Activated CD4-positive, alpha-beta T cell treated with anti-CD3 and anti-CD28 coated beads for 36 hours (primary cell): ENCODE measurements around the gene AMOTL1. TPM values are rescaled to one million over a fixed set of nuclear protein-coding genes. Genes with fewer than 3 reads are reported as not detected.

Experiments used
- ATAC-seq: fragments of 200-7000 bp; cut with Tn5 transposase; one replicate; pipeline ENCODE4 v1.10.0; 2021; ENCODE audit warnings: mild to moderate bottlenecking, moderate library complexity
- CTCF ChIA-PET: fragments of 350-600 bp; sonication (Branson Sonifier 250); formaldehyde crosslinking; loops from one replicate; lab custom pipeline; 2021; ENCODE audit warnings: antibody characterized with exemption; lab: Charles Lee
- POLR2A ChIA-PET: fragments of 350-600 bp; sonication (Branson Sonifier 250); formaldehyde crosslinking; loops from one replicate; lab custom pipeline; 2021; ENCODE audit warnings: antibody characterized with exemption, inconsistent platforms; lab: Charles Lee
- DNase-seq: peaks from one replicate; pipeline ENCODE4 v3.0.0-alpha.2; 2020
- H3K27ac Mint-ChIP-seq: one replicate; pipeline ENCODE4 v1.8.0; 2021; ENCODE audit warnings: mixed read lengths
- H3K27me3 Mint-ChIP-seq: one replicate; pipeline ENCODE4 v1.8.0; 2021; ENCODE audit warnings: mixed read lengths
- H3K36me3 Mint-ChIP-seq: one replicate; pipeline ENCODE4 v1.8.0; 2021; ENCODE audit warnings: low read depth, mixed read lengths
- H3K4me1 Mint-ChIP-seq: one replicate; pipeline ENCODE4 v1.8.0; 2021; ENCODE audit warnings: mixed read lengths
- H3K4me3 Mint-ChIP-seq: one replicate; pipeline ENCODE4 v1.8.0; 2021; ENCODE audit warnings: mild to moderate bottlenecking, moderate library complexity, mixed read lengths
- H3K9me3 Mint-ChIP-seq: one replicate; pipeline ENCODE4 v1.8.0; 2021; ENCODE audit warnings: low read depth, mixed read lengths
- intact Hi-C, 2 experiments: fragments of 100-400 bp; cut with DNase I in 1 of 2; cut with micrococcal nuclease in 1 of 2; formaldehyde crosslinking; loops; one replicate each; pipeline versions ENCODE4 v1.14.2 to v1.15.1; 2022 to 2024; cut with DNase I, micrococcal nuclease
- total RNA-seq, 2 experiments: library from RNA; stranded (reverse); gene quantifications; one replicate each; pipeline ENCODE4 v1.2.3, GENCODE V29; 2021

The AMOTL1 gene
- total RNA-seq, 2 experiments from 2014 or later = 1.8 to 2.3 TPM

DNA sequence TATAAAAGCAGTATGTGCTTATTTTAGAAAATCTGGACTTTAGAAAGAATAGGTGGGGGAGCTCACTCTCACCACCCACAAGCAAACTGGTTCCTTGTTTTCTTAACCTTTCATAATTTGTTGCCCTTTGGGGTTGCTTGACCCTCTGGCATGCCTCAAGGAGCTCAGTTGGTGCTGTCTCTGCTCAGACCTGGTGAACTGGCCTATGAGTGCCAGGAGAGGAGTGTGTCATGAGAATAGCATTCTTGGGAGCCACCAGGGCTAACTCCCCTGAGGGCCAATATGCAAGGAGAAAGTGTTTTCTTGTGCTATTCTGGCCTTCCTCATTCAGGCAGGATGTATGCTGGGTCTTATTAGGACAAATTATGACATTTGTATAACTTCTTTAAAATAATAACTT is 21.0 kb upstream of the AMOTL1 start:
- H3K4me3 Mint-ChIP-seq = no peak overlapping the region
- H3K9me3 Mint-ChIP-seq = no peaks in the 10 kb centered on the region
- ATAC-seq (no peak), DNase-seq (no peak)
- no peaks in the 10 kb centered on the region for H3K36me3 Mint-ChIP-seq
- no peaks in the 10 kb centered on the region for H3K4me1 Mint-ChIP-seq
- H3K27ac Mint-ChIP-seq = no peak overlapping the region
- H3K27me3 Mint-ChIP-seq = peaks cover 43% of the 10 kb centered on the region
- ChIA-PET POLR2A (no interaction called here), CTCF (no interaction called here)
- intact Hi-C loops = no loop called here

DNA sequence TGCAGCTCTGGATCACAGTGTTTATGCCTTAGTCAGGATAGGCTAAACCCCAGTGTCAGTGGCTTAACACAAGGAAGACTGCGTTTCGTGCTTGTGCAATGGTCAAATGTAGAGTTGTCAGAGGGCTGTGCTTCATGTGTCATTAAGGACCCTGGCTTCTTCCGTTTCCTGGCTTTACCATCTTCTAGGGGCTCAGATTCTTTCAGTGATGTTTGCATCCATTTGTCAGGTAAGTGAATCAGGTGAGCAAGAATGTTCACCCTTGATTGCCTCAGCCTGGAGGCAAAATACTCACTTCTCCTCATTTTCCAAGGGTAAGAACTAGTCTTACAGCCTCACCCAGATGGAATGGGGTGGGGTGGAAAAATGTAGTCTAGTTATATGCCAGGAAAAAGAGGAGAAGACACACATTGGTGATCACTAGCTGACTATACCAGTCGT is 20.5 kb upstream of the AMOTL1 start:
- ChIA-PET POLR2A (no interaction called here), CTCF (no interaction called here)
- H3K9me3 Mint-ChIP-seq = no peaks in the 10 kb centered on the region
- H3K4me1 Mint-ChIP-seq = no peaks in the 10 kb centered on the region
- intact Hi-C loops = no loop called here
- no peak overlapping the region for H3K4me3 Mint-ChIP-seq
- DNase-seq (no peak), ATAC-seq (no peak)
- H3K27me3 Mint-ChIP-seq = peaks cover 41% of the 10 kb centered on the region
- H3K36me3 Mint-ChIP-seq = no peaks in the 10 kb centered on the region
- no peak overlapping the region for H3K27ac Mint-ChIP-seq

DNA sequence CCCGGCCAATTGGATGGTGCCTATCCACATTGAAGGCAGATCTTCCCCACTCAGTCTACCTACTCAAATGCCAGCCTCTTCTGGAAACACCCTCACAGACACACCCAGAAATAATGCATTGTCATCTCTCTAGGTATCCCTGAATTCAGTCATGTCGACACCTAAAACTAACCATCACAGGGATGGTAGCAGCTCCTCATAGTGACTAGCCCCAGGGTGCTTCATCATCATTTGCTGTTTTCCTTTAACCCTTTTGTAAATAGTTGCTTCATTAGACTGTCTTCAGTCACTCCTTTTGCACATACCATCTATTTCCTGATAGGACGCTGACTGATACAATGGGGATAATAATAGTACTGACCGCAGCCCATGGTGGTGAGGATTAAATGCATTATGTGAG is 18.8 kb upstream of the AMOTL1 start:
- ChIA-PET CTCF (interaction anchor here (0.7 kb wide), 1 partner anchor 198 kb away, joined by 3 read pairs; no protein-coding TSS in a partner anchor), POLR2A (no interaction called here)
- no peak for DNase-seq
- Mint-ChIP-seq H3K4me3 (no peak overlapping the region), H3K9me3 (no peaks in the 10 kb centered on the region), H3K36me3 (no peaks in the 10 kb centered on the region), H3K4me1 (no peaks in the 10 kb centered on the region), H3K27me3 (peaks cover 33% of the 10 kb centered on the region), H3K27ac (no peak overlapping the region)
- intact Hi-C loops = no loop called here
- ATAC-seq = no peak

DNA sequence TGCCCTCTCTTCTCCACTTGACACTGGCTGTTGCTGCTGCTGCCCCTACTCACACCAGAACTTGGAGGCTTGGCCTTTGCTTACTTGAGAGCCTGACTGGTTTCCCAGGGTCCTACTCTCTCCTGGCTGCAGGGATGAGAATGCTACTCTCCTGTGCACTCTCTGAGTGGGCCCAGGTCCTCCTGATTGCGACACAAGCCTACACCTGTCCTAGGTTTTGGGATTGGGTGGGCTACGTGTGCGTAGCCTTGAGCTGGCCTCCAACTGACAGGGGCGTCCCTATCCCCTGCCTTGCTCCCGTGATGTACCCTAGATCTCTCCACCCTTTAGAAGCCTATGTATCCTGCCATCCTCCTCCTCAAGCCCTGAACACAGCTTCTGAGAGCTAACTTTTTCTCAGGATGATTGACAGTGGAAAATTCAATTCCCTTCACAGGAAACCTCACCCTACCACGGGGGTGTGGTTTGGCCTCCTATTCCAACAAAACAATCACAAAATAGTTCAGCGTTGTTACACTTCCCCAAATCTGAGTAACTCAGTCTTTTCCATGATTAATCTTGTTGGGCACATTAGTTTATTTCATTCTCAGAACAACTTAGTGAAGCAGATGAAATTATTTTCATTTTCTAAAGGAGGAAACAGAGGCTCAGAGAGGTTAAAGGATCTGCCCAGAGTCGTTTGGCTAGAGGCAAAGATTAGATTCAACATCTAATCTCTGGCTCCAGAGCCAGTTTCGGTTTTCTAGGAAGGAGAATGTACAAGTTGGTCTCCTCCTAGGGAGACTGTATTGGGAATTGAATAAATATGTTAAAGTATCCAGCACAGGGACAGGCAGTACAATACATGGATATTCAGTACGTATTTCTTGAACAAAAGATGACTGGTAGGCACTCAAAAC is 17.6 kb upstream of the AMOTL1 start:
- Mint-ChIP-seq H3K4me1 (no peaks in the 10 kb centered on the region), H3K9me3 (no peaks in the 10 kb centered on the region), H3K4me3 (no peak overlapping the region), H3K27me3 (peaks cover 30% of the 10 kb centered on the region), H3K27ac (no peak overlapping the region), H3K36me3 (no peaks in the 10 kb centered on the region)
- ATAC-seq = no peak
- intact Hi-C loops = no loop called here
- POLR2A ChIA-PET = no interaction called here
- CTCF ChIA-PET = no interaction called here
- DNase-seq = no peak

DNA sequence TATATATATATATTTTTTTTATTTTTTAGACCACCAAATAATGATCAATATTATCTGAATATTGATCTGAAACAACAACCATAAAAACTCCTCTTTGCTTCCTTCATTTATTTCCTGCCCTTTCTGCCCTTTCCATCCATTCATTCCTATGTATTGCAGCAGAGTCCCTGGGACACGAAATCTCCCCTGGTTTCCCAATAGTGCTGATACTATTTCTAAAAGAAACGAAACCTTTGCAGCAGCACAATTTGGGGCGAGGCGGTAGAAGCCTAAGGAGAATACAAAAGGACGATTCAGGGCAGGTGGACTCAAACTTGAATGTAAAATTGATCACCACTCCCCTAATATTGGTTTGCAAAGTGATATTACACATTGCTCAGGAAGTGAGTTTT is 16.9 kb upstream of the AMOTL1 start:
- ATAC-seq = no peak
- Mint-ChIP-seq H3K36me3 (no peaks in the 10 kb centered on the region), H3K4me3 (no peak overlapping the region), H3K27me3 (peaks cover 27% of the 10 kb centered on the region), H3K4me1 (no peaks in the 10 kb centered on the region), H3K27ac (no peak overlapping the region), H3K9me3 (no peaks in the 10 kb centered on the region)
- intact Hi-C loops = no loop called here
- no peak for DNase-seq
- ChIA-PET POLR2A (no interaction called here), CTCF (no interaction called here)

DNA sequence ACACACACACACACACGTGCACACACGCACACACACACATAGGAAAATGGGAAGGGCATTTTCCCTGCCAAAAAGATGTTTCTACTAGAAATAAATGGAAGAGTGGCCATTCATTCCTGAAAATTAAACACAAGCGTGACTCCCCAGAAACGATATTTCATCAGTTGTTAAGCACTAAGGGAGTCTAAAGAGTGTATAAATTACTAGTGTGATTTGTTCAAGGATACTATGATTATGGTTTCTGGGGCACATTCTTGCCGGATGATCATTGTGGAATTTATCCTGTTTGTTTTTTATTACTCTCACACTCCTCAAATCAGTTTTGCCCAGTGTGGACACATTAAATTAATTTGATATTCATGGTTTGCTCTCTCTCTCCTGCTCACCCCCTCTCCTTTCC is 16.4 kb upstream of the AMOTL1 start:
- H3K27me3 Mint-ChIP-seq = peaks cover 22% of the 10 kb centered on the region
- no peak overlapping the region for H3K4me3 Mint-ChIP-seq
- no peak for ATAC-seq
- ChIA-PET CTCF (no interaction called here), POLR2A (no interaction called here)
- no peaks in the 10 kb centered on the region for H3K9me3 Mint-ChIP-seq
- H3K36me3 Mint-ChIP-seq = no peaks in the 10 kb centered on the region
- intact Hi-C loops = no loop called here
- no peak overlapping the region for H3K27ac Mint-ChIP-seq
- no peak for DNase-seq
- H3K4me1 Mint-ChIP-seq = no peaks in the 10 kb centered on the region

DNA sequence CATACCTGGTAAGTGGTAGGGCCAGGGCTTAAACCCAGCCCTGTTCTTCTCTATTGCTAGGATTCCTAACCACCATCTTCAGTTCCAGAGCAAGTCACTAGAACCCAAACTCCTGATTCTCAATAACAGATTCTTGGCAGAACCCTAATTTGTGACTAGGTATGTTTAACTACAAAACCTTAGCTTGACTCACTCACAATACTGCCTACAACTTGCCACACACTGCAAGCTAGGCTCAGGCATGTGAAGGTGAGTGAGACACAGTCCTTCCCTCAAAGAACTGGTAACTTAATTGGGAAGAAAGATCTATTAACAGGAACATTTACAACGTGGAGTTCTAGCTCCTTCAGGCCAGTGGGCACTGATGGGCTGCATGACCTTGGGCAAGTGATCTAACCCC is 14.5 kb upstream of the AMOTL1 start:
- Mint-ChIP-seq H3K36me3 (no peaks in the 10 kb centered on the region), H3K4me1 (no peaks in the 10 kb centered on the region), H3K27ac (no peak overlapping the region), H3K27me3 (peaks cover 16% of the 10 kb centered on the region), H3K4me3 (no peak overlapping the region), H3K9me3 (no peaks in the 10 kb centered on the region)
- no peak for ATAC-seq
- ChIA-PET POLR2A (interaction anchor here (0.6 kb wide), 1 partner anchor 49 kb away, joined by 3 read pairs; no protein-coding TSS in a partner anchor), CTCF (interaction anchor here (0.7 to 1.1 kb wide), 2 partner anchors 18 to 27 kb away, joined by 3 read pairs; no protein-coding TSS in a partner anchor)
- intact Hi-C loops = no loop called here
- DNase-seq = no peak

DNA sequence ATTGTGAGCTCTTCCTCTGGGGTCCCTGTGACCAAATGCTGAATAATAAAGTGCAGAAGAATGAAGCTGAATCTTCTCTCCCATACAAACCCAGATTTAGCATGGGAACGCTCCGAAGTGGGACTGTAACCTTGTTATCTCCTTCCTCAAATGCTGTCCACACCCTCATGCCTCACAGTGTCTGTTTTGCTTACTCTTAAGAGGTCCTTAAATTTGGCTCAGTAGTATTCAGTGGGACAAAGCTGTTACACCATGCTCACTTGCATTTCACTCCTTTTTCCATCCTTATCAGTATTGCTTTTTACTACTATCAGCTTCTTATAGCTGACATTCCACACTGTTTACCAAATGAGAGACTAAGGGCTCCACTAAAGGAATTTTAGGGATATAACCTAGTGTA is 13.8 kb upstream of the AMOTL1 start:
- no peaks in the 10 kb centered on the region for H3K9me3 Mint-ChIP-seq
- no peaks in the 10 kb centered on the region for H3K36me3 Mint-ChIP-seq
- DNase-seq (no peak), ATAC-seq (no peak)
- no peak overlapping the region for H3K4me3 Mint-ChIP-seq
- ChIA-PET POLR2A (interaction anchor here (0.6 kb wide), 1 partner anchor 49 kb away, joined by 3 read pairs; no protein-coding TSS in a partner anchor), CTCF (interaction anchor here (1.1 kb wide), 1 partner anchor 26 kb away, joined by 3 read pairs; no protein-coding TSS in a partner anchor)
- peaks cover 16% of the 10 kb centered on the region for H3K27me3 Mint-ChIP-seq
- no peaks in the 10 kb centered on the region for H3K4me1 Mint-ChIP-seq
- H3K27ac Mint-ChIP-seq = no peak overlapping the region
- intact Hi-C loops = no loop called here

DNA sequence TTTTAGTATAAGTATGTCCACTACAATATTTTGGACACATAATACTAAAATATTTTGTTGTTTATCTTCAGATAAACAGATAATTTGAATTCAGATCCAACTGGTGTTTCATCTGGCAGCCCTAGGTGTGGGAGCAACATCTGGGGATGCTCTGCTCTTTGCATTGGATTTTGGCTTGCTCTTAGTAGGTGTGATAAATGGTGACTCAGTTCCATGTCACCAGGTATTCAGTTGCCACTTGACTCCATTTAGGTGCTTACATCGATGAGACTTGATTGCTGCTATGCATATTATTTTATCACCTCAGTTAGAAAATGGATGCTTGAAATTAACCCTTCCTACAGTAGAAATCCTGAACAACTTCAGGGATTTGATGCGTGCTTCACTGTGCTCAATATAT is 13.3 kb upstream of the AMOTL1 start:
- ChIA-PET CTCF (no interaction called here), POLR2A (no interaction called here)
- Mint-ChIP-seq H3K9me3 (no peaks in the 10 kb centered on the region), H3K4me3 (no peak overlapping the region), H3K36me3 (no peaks in the 10 kb centered on the region), H3K4me1 (no peaks in the 10 kb centered on the region), H3K27me3 (peaks cover 16% of the 10 kb centered on the region), H3K27ac (no peak overlapping the region)
- intact Hi-C loops = no loop called here
- ATAC-seq (no peak), DNase-seq (no peak)

DNA sequence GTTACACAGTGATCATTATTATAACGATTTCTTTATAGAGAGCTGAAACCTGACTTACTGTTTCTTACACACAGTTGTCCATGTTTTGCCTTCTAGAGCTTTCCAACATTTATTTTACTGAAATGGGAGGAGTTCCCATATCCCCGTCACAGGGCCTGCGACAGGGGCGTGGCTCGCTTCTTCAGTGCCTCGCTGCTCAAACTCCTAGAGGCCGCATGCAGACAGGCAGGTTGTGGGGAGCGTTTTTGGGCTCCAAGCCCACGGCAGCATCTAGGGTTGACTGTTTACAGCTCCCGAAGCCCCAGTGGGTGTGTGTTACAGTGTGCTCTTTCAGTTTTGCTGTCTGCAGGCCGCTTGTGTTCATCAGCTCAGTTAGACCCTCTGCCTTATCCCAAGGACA is 12.7 kb upstream of the AMOTL1 start:
- no peak overlapping the region for H3K4me3 Mint-ChIP-seq
- no peaks in the 10 kb centered on the region for H3K36me3 Mint-ChIP-seq
- no peaks in the 10 kb centered on the region for H3K4me1 Mint-ChIP-seq
- POLR2A ChIA-PET = no interaction called here
- intact Hi-C loops = no loop called here
- H3K27me3 Mint-ChIP-seq = peaks cover 14% of the 10 kb centered on the region
- no peak overlapping the region for H3K27ac Mint-ChIP-seq
- DNase-seq = no peak
- CTCF ChIA-PET = interaction anchor here (0.6 kb wide), 1 partner anchor 263 kb away, joined by 4 read pairs; no protein-coding TSS in a partner anchor
- no peak for ATAC-seq
- H3K9me3 Mint-ChIP-seq = no peaks in the 10 kb centered on the region

DNA sequence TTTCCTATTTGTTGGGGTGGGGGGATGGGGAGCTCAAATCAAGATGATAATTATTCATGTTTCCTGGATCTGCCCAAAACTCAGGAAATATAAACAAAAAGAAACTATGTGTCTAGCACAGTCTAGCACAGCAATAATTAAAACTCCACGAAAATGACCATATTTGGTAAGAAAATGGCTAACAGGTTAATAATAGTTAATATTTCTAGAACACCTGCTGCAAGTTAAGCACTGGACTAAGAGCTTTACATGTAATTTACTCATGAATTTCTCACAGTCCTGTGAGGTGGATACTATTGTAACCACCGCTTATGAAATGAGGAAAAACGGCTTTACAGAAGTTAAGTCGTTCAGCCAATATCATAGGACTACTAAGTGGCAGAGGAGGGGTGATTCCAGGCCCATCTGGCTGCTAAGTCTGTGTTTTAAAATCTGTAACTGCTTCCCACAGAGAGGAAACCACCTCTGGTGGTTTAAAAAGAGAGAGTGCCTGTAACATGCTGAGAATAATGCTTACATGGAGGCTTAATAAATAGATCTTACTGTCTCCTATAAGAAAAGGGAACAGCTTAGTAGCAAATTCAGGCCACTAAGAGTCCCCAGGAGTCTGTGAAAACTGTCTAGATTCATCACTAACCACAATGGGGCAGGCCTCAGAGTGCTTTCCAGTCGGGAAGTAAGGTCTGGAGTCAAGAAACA is 11.0 kb upstream of the AMOTL1 start:
- DNase-seq (no peak), ATAC-seq (no peak)
- ChIA-PET POLR2A (interaction anchor here (0.7 kb wide), 1 partner anchor 147 kb away, joined by 3 read pairs; no protein-coding TSS in a partner anchor), CTCF (interaction anchor here (0.6 to 1.8 kb wide), 3 partner anchors 8 to 29 kb away, joined by 3 to 6 read pairs (median 3); no protein-coding TSS in a partner anchor)
- H3K36me3 Mint-ChIP-seq = no peaks in the 10 kb centered on the region
- H3K27ac Mint-ChIP-seq = no peak overlapping the region
- intact Hi-C loops = no loop called here
- no peaks in the 10 kb centered on the region for H3K9me3 Mint-ChIP-seq
- no peak overlapping the region for H3K4me3 Mint-ChIP-seq
- H3K27me3 Mint-ChIP-seq = peaks cover 5% of the 10 kb centered on the region
- H3K4me1 Mint-ChIP-seq = no peaks in the 10 kb centered on the region
